SK-N-SH (cell line): ENCODE results near the gene JMJD6.

ENCODE experiments used
- FOXJ3 ChIP-seq: sonication (generic); formaldehyde crosslinking; IDR thresholded peaks from 2 replicates; pipeline ENCODE4 v1.5.1; 2020; ENCODE audit warnings: mild to moderate bottlenecking, missing genetic modification reagents
- FOXM1 ChIP-seq: IDR thresholded peaks from 2 replicates; pipeline ENCODE4 v1.4.0; 2012; ENCODE audit warnings: low read depth, mild to moderate bottlenecking
- GABPA ChIP-seq: IDR thresholded peaks from 2 replicates; pipeline ENCODE4 v1.4.0; 2012; ENCODE audit warnings: low read depth, mild to moderate bottlenecking
- MXI1 ChIP-seq: IDR thresholded peaks from 2 replicates; pipeline ENCODE4 v1.6.1; 2012; ENCODE audit warnings: mild to moderate bottlenecking, low read depth, low read length, improper control_type of control experiment
- POLR2AphosphoS5 ChIP-seq: IDR thresholded peaks from 2 replicates; pipeline ENCODE4 v1.6.1; 2012; ENCODE audit warnings: low read depth, low read length
- RAD21 ChIP-seq: IDR thresholded peaks from 2 replicates; pipeline ENCODE4 v1.6.1; 2012; ENCODE audit warnings: mild to moderate bottlenecking, low read length
- RFX5 ChIP-seq: IDR thresholded peaks from 2 replicates; pipeline ENCODE4 v1.6.1; 2012; ENCODE audit warnings: mild to moderate bottlenecking, improper control_type of control experiment, low read length
- SMC3 ChIP-seq: IDR thresholded peaks from 2 replicates; pipeline ENCODE4 v1.6.1; 2012; ENCODE audit warnings: low read depth, low read length, improper control_type of control experiment
- TAF1 ChIP-seq: IDR thresholded peaks from 2 replicates; pipeline ENCODE4 v1.6.1; 2012; ENCODE audit warnings: low read depth, mild to moderate bottlenecking, low read length, moderate library complexity, borderline replicate concordance
- TEAD4 ChIP-seq: IDR thresholded peaks from 2 replicates; pipeline ENCODE4 v1.4.0; 2012; ENCODE audit warnings: mild to moderate bottlenecking, borderline replicate concordance; ENCODE audit not compliant: insufficient read depth
- TF ChIP-seq, protein P1 (sequence below): IDR thresholded peaks from 2 replicates; pipeline ENCODE4 v1.4.0; 2012; ENCODE audit warnings: low read depth
- TF ChIP-seq, protein P2 (sequence below): fragments of 200-600 bp; sonication (generic); IDR thresholded peaks from 2 replicates; pipeline ENCODE4 v1.6.1; 2017; ENCODE audit warnings: antibody characterized with exemption, mild to moderate bottlenecking, moderate library complexity
- TF ChIP-seq, protein P3 (sequence below): IDR thresholded peaks from 2 replicates; pipeline ENCODE4 v1.6.1; 2012; ENCODE audit warnings: mild to moderate bottlenecking, low read depth, low read length, moderate library complexity
- TF ChIP-seq, protein P4 (sequence below): IDR thresholded peaks from 2 replicates; pipeline ENCODE4; 2012

DNA sequence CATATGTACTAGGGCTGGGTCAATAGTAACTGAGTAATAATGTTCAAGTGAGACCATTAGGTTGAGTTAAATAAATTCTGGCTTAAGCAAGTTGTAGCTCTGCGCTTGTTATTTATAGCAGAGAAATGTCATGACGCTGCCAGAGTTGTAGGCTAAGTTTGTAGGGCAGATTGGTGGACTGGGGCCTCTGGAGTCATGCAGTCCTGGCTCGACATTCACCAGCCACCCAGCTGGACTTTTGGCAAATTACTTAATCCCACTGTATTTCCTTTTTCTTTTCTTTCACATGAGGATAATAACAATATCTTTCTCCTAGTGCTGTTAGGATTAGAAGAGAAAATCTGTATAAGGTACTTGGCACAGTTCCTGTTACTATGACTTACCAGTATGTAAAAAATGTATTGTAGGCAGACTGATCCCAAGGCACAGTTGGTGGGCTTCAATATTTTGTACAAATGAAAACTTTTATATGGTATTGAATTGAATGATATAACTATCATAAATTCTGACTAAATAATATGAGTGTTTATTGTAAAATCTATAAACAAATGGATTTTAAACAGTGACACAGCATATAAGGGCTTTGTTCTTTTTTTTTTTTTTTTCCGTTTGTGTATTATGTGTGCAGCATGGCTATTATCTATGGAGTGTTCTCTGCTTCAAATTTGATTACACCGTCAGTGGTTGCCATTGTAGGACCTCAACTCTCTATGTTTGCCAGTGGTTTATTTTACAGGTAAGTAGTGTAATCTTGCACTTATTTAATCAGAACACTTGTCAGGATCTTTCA lies 14.1 kb upstream of the JMJD6 start:
- TF ChIP-seq, protein P1, sequence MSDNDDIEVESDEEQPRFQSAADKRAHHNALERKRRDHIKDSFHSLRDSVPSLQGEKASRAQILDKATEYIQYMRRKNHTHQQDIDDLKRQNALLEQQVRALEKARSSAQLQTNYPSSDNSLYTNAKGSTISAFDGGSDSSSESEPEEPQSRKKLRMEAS: no peak
- no peak for TF ChIP-seq GABPA
- TF ChIP-seq POLR2AphosphoS5: no peak
- TF ChIP-seq, protein P2, sequence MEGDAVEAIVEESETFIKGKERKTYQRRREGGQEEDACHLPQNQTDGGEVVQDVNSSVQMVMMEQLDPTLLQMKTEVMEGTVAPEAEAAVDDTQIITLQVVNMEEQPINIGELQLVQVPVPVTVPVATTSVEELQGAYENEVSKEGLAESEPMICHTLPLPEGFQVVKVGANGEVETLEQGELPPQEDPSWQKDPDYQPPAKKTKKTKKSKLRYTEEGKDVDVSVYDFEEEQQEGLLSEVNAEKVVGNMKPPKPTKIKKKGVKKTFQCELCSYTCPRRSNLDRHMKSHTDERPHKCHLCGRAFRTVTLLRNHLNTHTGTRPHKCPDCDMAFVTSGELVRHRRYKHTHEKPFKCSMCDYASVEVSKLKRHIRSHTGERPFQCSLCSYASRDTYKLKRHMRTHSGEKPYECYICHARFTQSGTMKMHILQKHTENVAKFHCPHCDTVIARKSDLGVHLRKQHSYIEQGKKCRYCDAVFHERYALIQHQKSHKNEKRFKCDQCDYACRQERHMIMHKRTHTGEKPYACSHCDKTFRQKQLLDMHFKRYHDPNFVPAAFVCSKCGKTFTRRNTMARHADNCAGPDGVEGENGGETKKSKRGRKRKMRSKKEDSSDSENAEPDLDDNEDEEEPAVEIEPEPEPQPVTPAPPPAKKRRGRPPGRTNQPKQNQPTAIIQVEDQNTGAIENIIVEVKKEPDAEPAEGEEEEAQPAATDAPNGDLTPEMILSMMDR: no peak
- TF ChIP-seq TAF1: no peak
- no peak for TF ChIP-seq TEAD4
- no peak for TF ChIP-seq SMC3
- TF ChIP-seq RAD21: no peak
- TF ChIP-seq, protein P3, sequence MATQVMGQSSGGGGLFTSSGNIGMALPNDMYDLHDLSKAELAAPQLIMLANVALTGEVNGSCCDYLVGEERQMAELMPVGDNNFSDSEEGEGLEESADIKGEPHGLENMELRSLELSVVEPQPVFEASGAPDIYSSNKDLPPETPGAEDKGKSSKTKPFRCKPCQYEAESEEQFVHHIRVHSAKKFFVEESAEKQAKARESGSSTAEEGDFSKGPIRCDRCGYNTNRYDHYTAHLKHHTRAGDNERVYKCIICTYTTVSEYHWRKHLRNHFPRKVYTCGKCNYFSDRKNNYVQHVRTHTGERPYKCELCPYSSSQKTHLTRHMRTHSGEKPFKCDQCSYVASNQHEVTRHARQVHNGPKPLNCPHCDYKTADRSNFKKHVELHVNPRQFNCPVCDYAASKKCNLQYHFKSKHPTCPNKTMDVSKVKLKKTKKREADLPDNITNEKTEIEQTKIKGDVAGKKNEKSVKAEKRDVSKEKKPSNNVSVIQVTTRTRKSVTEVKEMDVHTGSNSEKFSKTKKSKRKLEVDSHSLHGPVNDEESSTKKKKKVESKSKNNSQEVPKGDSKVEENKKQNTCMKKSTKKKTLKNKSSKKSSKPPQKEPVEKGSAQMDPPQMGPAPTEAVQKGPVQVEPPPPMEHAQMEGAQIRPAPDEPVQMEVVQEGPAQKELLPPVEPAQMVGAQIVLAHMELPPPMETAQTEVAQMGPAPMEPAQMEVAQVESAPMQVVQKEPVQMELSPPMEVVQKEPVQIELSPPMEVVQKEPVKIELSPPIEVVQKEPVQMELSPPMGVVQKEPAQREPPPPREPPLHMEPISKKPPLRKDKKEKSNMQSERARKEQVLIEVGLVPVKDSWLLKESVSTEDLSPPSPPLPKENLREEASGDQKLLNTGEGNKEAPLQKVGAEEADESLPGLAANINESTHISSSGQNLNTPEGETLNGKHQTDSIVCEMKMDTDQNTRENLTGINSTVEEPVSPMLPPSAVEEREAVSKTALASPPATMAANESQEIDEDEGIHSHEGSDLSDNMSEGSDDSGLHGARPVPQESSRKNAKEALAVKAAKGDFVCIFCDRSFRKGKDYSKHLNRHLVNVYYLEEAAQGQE: no peak
- TF ChIP-seq RFX5: no peak
- no peak for TF ChIP-seq MXI1
- no peak for TF ChIP-seq FOXJ3
- TF ChIP-seq FOXM1: no peak
- TF ChIP-seq, protein P4, sequence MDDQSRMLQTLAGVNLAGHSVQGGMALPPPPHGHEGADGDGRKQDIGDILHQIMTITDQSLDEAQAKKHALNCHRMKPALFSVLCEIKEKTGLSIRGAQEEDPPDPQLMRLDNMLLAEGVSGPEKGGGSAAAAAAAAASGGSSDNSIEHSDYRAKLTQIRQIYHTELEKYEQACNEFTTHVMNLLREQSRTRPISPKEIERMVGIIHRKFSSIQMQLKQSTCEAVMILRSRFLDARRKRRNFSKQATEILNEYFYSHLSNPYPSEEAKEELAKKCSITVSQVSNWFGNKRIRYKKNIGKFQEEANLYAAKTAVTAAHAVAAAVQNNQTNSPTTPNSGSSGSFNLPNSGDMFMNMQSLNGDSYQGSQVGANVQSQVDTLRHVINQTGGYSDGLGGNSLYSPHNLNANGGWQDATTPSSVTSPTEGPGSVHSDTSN: no peak
